OCI-LY1 (cell line): ENCODE data around the gene RNPC3.

Experiments
- CTCF ChIP-seq: fragments of 200-600 bp; sonication (generic), shearing (Covaris generic); IDR thresholded peaks from 2 replicates; pipeline ENCODE4 v1.5.1; 2017; ENCODE audit warnings: mild to moderate bottlenecking, antibody characterized with exemption, low read length, moderate library complexity, mixed read lengths
- EZH2 ChIP-seq: fragments of 200-600 bp; sonication (generic), shearing (Covaris generic); IDR thresholded peaks from 2 replicates; pipeline ENCODE4 v1.8.0; 2017; ENCODE audit warnings: borderline replicate concordance, mixed run types, mild to moderate bottlenecking, antibody characterized with exemption, low read length, moderate library complexity, mixed read lengths

GRCh38 chr1:103516283-103516682 lies 9.2 kb upstream of the RNPC3 start:
- TF ChIP-seq CTCF = no peak
- TF ChIP-seq EZH2 = no peak
